HG03095 (cell line): ENCODE results near the gene KIAA1210.

ENCODE experiments used
- ATAC-seq: cut with Tn5 transposase; IDR thresholded peaks from one replicate; pipeline ENCODE4 v1.9.1; 2021; ENCODE audit warnings: moderate library complexity; ENCODE audit not compliant: unreplicated experiment

The KIAA1210 gene

GRCh38 chrX:119093991-119094735, 33.4 kb downstream of the KIAA1210 start:
- ATAC-seq = no peak

- ATAC-seq = no peak
These were observed 37.0 kb downstream of the KIAA1210 start for GRCh38 chrX:119090627-119091026.

DNA sequence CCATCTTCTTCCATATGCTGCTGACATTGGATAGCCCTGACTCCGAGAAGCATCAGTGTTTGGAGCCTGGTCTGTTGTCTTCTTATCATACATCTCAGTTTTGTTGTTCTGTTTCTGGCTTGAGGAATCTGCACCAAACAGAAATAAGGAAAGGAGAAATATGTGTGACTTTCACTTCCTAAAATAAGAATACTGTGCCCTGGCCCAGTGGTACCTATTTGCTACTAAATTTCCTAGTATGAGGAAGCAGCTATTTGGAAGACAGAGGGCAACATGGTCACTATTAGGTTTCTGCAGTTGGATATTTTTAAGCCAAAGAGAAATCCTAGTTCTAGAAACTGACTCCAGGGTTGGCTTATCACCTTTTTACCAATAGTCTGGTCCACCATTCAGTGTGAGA, 38.0 kb downstream of the KIAA1210 start:
- no peak for ATAC-seq

DNA sequence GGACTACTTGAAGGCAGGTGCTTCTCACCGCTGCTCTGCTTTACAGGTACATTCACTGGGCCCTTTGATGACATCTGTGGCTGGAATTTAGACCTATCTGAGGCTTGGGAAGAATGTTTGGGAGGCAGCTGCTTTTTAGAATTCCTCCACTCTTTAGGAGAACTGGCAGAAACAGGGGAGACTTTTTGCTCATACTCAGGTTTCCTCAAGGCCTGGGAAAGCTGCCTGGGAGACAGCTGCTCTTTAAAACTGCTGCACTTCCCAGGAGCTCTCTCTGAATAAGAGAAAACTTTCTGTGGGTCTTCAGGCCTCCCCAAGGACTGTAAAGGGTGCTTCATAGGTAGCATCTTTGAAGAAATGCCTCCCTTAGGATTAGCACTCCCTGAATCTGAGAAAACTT, 40.5 kb downstream of the KIAA1210 start:
- ATAC-seq = no peak

DNA sequence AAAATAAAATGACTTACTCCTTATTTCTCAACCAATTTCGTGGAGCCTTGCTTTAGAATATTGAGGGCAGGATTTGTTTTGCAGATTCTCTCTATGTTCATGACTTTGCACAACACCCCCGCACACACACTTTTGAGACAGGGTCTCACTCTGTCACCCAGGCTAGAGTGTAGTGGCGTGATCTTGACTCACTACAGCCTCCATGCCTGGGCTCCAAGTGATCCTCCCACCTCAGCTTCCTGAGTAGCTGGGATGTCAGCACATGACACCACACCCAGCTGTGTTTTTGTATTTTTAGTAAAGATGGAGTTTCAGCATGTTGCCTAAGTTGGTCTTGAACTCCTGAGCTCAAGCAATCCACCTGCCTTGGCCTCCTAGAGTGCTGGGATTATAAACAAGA, 42.8 kb downstream of the KIAA1210 start:
- no peak for ATAC-seq

- no peak for ATAC-seq
These were observed 45.3 kb downstream of the KIAA1210 start for GRCh38 chrX:119082278-119082677.

- no peak for ATAC-seq
These were observed 52.2 kb downstream of the KIAA1210 start for GRCh38 chrX:119075270-119076025.

- ATAC-seq = no peak
These were observed 53.7 kb downstream of the KIAA1210 start for GRCh38 chrX:119073911-119074310.

GRCh38 chrX:119073200-119073905, 54.3 kb downstream of the KIAA1210 start:
- ATAC-seq = no peak

DNA sequence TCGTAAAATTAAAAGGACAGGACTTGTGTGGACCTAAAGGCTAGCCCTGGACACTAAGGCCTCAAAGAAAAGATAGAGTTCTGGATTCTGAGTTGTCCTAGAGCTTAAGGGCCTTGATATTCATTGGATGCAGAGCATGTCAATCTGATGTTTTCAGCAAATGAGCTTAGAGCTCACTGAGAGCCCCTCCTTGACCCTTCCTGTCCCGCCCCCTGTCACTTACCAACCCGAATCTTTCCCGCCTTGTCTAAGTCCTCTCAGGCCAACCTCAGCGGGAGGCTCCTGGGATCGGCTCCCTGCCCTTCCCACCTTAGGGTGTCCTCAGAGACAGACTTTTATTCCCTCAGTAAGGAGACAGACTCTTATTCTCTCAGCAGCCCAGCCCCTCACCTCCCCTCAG, 54.9 kb downstream of the KIAA1210 start, which contains the start of gene CT47C1:
Gene CT47C1, plus strand, starts transcription at position 250 of the 400 bp plus-strand sequence. CDS start 233 bp downstream, outside the sequence.
- ATAC-seq = no peak

DNA sequence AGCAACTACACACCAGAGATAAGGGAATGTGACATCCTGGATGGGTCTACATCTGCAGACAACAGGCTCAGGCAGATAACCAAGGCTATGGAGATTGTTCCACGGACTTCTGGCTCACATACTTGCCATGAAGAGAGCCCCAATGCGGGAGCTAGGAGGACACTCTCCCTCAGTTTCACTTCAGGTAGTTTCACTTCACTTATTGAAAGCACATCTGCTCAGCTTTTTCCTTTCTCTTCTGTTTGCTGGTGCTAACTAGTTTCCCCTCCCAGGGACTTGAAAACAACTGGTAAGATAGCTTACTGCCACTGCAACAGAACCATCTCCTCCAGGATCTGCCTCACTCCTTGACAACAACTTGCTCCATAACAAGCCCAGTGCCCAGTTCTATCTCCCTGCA, 56.2 kb downstream of the KIAA1210 start:
- no peak for ATAC-seq

- ATAC-seq = no peak
These were observed 57.9 kb downstream of the KIAA1210 start for GRCh38 chrX:119069762-119070161.

DNA sequence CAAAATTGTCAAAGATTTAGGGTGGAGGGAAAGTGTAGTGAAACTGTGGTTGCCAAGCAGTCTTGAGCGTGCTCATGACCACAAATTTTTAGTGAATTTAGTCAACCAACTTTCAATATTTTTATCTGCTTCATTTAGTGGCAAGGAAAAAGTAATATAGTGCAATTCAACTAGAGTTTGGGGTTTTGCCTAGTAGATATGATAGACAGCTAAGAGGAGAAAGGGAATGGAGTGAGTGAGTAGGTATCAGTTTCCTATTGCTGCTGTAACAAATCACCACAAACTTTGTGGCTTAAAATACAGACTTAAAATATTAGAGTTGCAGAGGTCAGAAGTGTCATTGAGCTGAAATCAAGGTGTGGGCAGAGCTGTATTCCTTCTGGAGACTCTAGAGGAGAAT, 58.5 kb downstream of the KIAA1210 start:
- no peak for ATAC-seq

DNA sequence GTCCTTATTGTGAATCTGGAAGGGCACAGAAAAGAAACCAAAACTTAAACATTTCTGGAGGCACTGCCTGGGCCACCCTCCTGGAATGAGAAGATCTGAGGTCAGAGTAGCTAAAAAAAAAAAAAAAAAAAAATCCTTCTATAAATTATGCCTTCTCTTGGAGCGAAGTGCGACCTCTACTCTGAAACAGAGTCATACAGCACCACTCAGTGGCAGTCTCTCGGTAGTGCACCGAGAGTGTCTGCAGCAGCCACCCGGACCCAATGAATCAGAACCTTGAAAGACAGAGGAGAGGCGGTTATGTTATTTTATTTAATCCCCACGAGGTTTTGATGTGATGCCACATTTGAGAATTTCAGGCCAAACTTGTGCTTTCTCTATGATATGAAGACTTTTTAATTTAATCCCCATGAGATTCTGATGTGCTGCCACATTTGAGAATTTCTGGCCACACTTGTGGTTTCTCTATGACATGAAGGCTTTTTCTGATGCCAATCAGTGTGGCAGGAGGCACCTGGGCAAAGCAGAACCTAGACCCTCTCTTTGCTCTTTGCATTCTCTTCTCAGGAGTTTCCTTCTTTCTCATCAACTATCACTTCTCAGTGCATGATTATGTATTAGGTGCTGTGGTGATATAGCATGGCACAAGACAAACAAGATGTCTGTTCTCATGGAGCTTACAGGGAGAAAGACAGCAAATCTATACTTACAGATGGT, 60.4 kb downstream of the KIAA1210 start:
- no peak for ATAC-seq

GRCh38 chrX:119063428-119063827, 64.2 kb downstream of the KIAA1210 start:
- ATAC-seq = no peak

- no peak for ATAC-seq
These were observed 64.8 kb downstream of the KIAA1210 start for GRCh38 chrX:119062750-119063374.

DNA sequence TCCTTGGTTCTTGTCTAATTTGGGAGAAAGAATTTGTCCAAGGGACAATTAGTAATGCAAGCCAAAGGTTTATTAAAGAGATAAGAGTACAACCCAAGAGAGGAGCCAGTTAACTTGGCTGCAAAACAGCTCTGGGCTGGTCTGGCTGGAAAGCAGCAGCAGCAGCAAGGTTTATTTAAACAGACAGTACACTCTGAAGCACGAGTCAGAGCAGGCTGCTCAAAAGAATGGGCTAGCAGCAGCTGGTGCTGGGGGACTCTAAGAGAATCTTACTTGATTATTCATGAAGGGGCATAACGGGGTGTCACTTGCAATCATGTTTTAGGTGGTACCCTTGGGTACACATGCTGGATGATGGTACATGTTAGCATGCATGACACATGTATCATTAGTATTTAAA, 71.9 kb downstream of the KIAA1210 start:
- ATAC-seq = no peak

DNA sequence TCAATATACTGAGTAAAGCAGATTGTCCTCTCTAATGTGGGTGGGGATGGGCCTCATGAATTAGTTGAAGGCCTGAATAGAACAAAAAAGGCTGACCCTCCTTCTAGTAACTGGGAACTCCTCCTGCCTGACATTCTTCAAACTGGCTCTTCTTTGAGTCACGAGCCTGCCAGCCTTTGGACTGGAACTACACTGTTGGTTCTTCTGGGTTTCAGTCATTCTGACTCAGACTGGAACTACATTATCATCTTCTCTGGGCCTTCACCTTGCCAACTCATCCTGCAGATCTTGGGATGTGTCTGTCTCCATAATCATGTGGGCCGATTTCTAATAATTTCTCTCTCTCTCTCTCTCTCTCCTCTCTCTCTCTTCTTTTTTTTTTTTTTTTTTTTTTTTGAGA, 81.7 kb downstream of the KIAA1210 start:
- ATAC-seq = no peak

DNA sequence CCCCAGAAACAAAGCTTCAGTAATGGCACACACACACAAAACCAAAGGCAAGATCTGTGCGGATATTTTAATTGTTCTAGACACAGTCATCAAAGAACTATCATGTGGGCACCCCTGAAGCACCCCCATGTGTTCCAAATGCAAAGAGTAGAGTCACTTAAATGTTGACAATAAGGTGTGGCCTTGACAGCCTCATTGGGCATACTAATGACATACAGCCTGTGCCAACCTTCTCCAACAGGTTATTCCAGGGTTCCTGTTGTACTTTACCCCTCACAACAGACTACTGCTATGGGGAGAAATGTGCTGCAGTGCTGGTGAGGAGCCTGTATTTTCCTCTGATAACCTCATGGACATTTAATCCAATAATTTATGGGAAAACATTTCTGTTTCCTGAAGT, 84.6 kb downstream of the KIAA1210 start:
- ATAC-seq = no peak

DNA sequence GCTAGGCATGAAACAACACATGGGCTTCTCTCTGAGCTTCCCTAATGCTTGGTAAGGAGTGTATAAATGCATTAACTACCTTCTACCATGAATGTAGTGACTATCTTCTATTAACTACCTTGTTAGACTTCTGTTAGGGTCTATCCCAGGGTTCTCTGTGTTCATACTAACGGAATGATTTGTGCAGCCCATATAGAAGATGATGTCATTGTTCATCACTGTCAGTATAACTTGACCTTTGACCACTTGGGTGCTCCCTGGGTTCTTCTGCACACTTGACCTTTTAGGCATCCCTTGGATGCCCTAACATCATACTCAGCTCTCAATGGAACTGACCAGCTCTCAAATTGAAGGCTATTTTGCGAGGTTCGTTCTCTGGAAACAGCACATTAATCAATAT, 85.6 kb downstream of the KIAA1210 start:
- ATAC-seq = no peak

GRCh38 chrX:119041175-119041574, 86.4 kb downstream of the KIAA1210 start:
- ATAC-seq = no peak
